ENCODE results near the gene AKR7A2. TPM values are rescaled to one million over a fixed set of nuclear protein-coding genes. Genes with fewer than 3 reads are reported as not detected.

The AKR7A2 gene
- total and polyA plus RNA-seq, 9 of the 15 experiments (the other 6 are each of a cell fraction or from before 2014, with no cell fraction given): 2.0 to 78.4 (median 49.4) TPM

DNA sequence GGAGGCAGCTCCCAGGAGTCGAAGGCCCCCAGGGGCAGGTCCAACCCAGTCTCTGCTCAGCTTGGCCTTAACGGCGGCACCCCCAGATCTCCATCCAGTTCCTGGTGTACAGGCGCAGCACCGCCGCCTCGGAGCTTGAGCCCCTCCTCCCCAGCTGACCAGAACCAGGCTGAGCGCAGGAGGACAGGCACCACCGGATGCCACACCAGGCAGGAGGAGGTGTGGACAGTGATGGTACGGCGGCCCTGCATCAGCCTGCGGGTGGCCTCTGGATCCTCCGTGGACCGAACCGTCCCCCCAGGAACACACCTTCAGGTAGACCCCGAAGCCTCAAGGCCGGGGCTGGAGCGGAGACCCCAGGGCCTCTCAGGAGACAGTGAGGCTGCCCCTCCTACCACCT is 16.5 kb upstream of the AKR7A2 start:
- no peak overlapping the region for H3K9ac ChIP-seq (ENCODE audit: insufficient read depth in 1 of 2, low read depth in 2 of 2, low read length in 2 of 2)
- no peak for ATAC-seq
- H3K9me3 ChIP-seq (replicated peaks; ENCODE audit: control insufficient read depth, insufficient read depth, low read depth, low read length): no peaks in the 10 kb centered on the region
- POLR2A ChIA-PET: interaction anchor here (0.8 to 4.7 kb wide), 2 partner anchors 15 to 77 kb away, joined by 3 to 21 read pairs; partner anchors contain the start of genes AKR7A2, EMC1 and SLC66A1
- CTCF ChIA-PET (ENCODE audit: low intra/inter-chr PET ratio): no interaction called here
- H3K4me3 ChIP-seq: no peak overlapping the region
- no peaks in the 10 kb centered on the region for H3K79me2 ChIP-seq (ENCODE audit: control insufficient read depth, insufficient read depth, low read length)
- no peak overlapping the region for H3K27ac ChIP-seq (ENCODE audit: extremely low read depth, low read depth, low read length)
- H3K4me1 ChIP-seq (replicated peaks in 1 of 2; ENCODE audit: control insufficient read depth in 2 of 2, insufficient read depth in 2 of 2, low read length in 2 of 2): peaks cover 16 to 46% of the 10 kb centered on the region in 2 experiments
- 96% methylated on average over 13 of the region's 18 CpGs for WGBS (ENCODE audit: insufficient coverage, low coverage, missing lambda C conversion rate)
- peaks cover 38% of the 10 kb centered on the region for H4K20me1 ChIP-seq (replicated peaks; ENCODE audit: control insufficient read depth, insufficient read depth, low read length)
- peaks cover 20% of the 10 kb centered on the region for H3K9me1 ChIP-seq (ENCODE audit: control insufficient read depth, insufficient read depth, low read length)
- H3K4me2 ChIP-seq (ENCODE audit: insufficient read depth, low read length): no peak overlapping the region
- no peak overlapping the region for H2AFZ ChIP-seq (ENCODE audit: low read depth, low read length)
- peaks cover 53% of the 10 kb centered on the region; the same call in 2 of the 3 replicates for H3K36me3 ChIP-seq (ENCODE audit: control insufficient read depth, insufficient read depth, low read length)
- BruUV-seq (replicated peaks): no TSS peak
- in situ Hi-C loops (cut with MboI) (no loop called here), intact Hi-C loops (cut with micrococcal nuclease) (no loop called here)
- FAIRE-seq: no peak
- no peaks in the 10 kb centered on the region for H3K27me3 ChIP-seq (ENCODE audit: control insufficient read depth in 2 of 2, insufficient read depth in 2 of 2, low read length in 2 of 2)
- DNase-seq (ENCODE audit: extremely low read depth in 1 of 4, low spot score in 3 of 4): no peak
- no peak for TF ChIP-seq KLF1 (tag; IDR thresholded peaks at IDR 0.05)
- no peak for TF ChIP-seq SREBF1 (IDR thresholded peaks at IDR 0.05; ENCODE audit: borderline replicate concordance, low read depth, low read length)
- TF ChIP-seq RBFOX2 (IDR thresholded peaks at IDR 0.05; ENCODE audit: low read depth, low read length): 0 out of 2 replicates have a peak, but pooled peaks have one; percentile 17
- TF ChIP-seq, protein P1, sequence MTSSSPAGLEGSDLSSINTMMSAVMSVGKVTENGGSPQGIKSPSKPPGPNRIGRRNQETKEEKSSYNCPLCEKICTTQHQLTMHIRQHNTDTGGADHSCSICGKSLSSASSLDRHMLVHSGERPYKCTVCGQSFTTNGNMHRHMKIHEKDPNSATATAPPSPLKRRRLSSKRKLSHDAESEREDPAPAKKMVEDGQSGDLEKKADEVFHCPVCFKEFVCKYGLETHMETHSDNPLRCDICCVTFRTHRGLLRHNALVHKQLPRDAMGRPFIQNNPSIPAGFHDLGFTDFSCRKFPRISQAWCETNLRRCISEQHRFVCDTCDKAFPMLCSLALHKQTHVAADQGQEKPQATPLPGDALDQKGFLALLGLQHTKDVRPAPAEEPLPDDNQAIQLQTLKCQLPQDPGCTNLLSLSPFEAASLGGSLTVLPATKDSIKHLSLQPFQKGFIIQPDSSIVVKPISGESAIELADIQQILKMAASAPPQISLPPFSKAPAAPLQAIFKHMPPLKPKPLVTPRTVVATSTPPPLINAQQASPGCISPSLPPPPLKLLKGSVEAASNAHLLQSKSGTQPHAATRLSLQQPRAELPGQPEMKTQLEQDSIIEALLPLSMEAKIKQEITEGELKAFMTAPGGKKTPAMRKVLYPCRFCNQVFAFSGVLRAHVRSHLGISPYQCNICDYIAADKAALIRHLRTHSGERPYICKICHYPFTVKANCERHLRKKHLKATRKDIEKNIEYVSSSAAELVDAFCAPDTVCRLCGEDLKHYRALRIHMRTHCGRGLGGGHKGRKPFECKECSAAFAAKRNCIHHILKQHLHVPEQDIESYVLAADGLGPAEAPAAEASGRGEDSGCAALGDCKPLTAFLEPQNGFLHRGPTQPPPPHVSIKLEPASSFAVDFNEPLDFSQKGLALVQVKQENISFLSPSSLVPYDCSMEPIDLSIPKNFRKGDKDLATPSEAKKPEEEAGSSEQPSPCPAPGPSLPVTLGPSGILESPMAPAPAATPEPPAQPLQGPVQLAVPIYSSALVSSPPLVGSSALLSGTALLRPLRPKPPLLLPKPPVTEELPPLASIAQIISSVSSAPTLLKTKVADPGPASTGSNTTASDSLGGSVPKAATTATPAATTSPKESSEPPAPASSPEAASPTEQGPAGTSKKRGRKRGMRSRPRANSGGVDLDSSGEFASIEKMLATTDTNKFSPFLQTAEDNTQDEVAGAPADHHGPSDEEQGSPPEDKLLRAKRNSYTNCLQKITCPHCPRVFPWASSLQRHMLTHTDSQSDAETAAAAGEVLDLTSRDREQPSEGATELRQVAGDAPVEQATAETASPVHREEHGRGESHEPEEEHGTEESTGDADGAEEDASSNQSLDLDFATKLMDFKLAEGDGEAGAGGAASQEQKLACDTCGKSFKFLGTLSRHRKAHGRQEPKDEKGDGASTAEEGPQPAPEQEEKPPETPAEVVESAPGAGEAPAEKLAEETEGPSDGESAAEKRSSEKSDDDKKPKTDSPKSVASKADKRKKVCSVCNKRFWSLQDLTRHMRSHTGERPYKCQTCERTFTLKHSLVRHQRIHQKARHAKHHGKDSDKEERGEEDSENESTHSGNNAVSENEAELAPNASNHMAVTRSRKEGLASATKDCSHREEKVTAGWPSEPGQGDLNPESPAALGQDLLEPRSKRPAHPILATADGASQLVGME (CRISPR knock-in tag; IDR thresholded peaks at IDR 0.05): no peak
- no peak for TF ChIP-seq ZNF785 (CRISPR knock-in tag; IDR thresholded peaks at IDR 0.05)
- no peak for TF ChIP-seq KDM4B (IDR thresholded peaks at IDR 0.05; ENCODE audit: borderline replicate concordance in 2 of 2, low read depth in 1 of 2)
- TF ChIP-seq, protein P2, sequence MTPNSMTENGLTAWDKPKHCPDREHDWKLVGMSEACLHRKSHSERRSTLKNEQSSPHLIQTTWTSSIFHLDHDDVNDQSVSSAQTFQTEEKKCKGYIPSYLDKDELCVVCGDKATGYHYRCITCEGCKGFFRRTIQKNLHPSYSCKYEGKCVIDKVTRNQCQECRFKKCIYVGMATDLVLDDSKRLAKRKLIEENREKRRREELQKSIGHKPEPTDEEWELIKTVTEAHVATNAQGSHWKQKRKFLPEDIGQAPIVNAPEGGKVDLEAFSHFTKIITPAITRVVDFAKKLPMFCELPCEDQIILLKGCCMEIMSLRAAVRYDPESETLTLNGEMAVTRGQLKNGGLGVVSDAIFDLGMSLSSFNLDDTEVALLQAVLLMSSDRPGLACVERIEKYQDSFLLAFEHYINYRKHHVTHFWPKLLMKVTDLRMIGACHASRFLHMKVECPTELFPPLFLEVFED (CRISPR knock-in tag; conservative IDR thresholded peaks at IDR 0.05): no peak
- TF ChIP-seq CCAR2 (IDR thresholded peaks at IDR 0.05; ENCODE audit: low read depth, low read length): no peak
- TF ChIP-seq TEAD1 (CRISPR knock-in tag; IDR thresholded peaks at IDR 0.05): no peak
- TF ChIP-seq, protein P3, sequence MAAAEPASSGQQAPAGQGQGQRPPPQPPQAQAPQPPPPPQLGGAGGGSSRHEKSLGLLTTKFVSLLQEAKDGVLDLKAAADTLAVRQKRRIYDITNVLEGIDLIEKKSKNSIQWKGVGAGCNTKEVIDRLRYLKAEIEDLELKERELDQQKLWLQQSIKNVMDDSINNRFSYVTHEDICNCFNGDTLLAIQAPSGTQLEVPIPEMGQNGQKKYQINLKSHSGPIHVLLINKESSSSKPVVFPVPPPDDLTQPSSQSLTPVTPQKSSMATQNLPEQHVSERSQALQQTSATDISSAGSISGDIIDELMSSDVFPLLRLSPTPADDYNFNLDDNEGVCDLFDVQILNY (CRISPR knock-in tag; IDR thresholded peaks at IDR 0.05): no peak
- no peak for TF ChIP-seq HMGN3 (IDR thresholded peaks at IDR 0.05; ENCODE audit: borderline replicate concordance, extremely low read depth, insufficient read length, low read depth, low read length)
- TF ChIP-seq HMG20A (CRISPR knock-in tag; conservative IDR thresholded peaks at IDR 0.05): no peak
- TF ChIP-seq ZNF699 (CRISPR knock-in tag; IDR thresholded peaks at IDR 0.05; ENCODE audit: insufficient replicate concordance): no peak
- peak; percentile 69 for TF ChIP-seq POLR2G (IDR thresholded peaks at IDR 0.05; ENCODE audit: low read depth, low read length)
- TF ChIP-seq ZNF695 (CRISPR knock-in tag; IDR thresholded peaks at IDR 0.05): no peak

Data from K562 (cell line).